Tibial nerve (tissue), 4 donors: ENCODE measurements around the gene UBR4.

Experiments used
- EP300 ChIP-seq, 2 donors: sonication (generic); formaldehyde crosslinking; IDR thresholded peaks; one replicate each; pipeline ENCODE4 v1.6.1; 2017; ENCODE audit warnings: antibody characterized with exemption in 2 of 2, mild to moderate bottlenecking in 1 of 2
- POLR2A ChIP-seq, 2 donors: fragments of 450-650 bp; IDR thresholded peaks; one replicate each; pipeline ENCODE4 v1.6.1; 2017; ENCODE audit warnings: antibody characterized with exemption in 2 of 2, mild to moderate bottlenecking in 2 of 2, moderate library complexity in 2 of 2
- TF ChIP-seq, protein P1 (sequence below), 5 experiments: fragments of 200-600 bp in 3 of 5; fragments of 450-650 bp in 2 of 5; sonication (generic) in 3 of 5; IDR thresholded peaks; one replicate each; pipeline ENCODE4 v1.5.1; 2016 to 2019; ENCODE audit warnings: antibody characterized with exemption in 5 of 5, mild to moderate bottlenecking in 3 of 5, moderate library complexity in 2 of 5

DNA sequence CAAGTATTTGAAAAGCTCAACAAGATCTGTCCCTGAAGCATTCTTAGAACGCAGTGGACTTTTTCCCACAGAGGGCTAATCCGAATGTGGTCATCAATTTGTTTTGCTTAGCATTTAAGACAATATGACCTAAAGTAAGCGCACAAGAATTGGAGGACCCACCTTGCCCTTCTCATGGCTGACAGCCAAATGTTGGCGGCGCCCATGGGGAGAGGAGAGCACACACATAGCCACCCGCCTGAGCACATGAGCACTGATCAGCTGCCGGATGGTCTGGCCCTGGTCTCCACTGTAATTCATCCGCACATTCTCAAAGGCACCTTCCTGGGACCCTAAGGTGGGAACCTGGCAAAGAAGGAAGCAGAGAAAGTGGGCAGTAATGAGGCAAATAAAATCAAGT, 52.4 kb downstream of the UBR4 start:
- TF ChIP-seq, protein P1, sequence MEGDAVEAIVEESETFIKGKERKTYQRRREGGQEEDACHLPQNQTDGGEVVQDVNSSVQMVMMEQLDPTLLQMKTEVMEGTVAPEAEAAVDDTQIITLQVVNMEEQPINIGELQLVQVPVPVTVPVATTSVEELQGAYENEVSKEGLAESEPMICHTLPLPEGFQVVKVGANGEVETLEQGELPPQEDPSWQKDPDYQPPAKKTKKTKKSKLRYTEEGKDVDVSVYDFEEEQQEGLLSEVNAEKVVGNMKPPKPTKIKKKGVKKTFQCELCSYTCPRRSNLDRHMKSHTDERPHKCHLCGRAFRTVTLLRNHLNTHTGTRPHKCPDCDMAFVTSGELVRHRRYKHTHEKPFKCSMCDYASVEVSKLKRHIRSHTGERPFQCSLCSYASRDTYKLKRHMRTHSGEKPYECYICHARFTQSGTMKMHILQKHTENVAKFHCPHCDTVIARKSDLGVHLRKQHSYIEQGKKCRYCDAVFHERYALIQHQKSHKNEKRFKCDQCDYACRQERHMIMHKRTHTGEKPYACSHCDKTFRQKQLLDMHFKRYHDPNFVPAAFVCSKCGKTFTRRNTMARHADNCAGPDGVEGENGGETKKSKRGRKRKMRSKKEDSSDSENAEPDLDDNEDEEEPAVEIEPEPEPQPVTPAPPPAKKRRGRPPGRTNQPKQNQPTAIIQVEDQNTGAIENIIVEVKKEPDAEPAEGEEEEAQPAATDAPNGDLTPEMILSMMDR (IDR thresholded peaks at IDR 0.05) = no peak
- TF ChIP-seq POLR2A (IDR thresholded peaks at IDR 0.05) (no peak), EP300 (IDR thresholded peaks at IDR 0.05) (no peak)
